Measurements from ENCODE around the gene CKS1B. TPM values are rescaled to one million over a fixed set of nuclear protein-coding genes. Genes with fewer than 3 reads are reported as not detected.

The CKS1B gene
- total RNA-seq, 1 experiment from 2014 or later = 258 TPM

DNA sequence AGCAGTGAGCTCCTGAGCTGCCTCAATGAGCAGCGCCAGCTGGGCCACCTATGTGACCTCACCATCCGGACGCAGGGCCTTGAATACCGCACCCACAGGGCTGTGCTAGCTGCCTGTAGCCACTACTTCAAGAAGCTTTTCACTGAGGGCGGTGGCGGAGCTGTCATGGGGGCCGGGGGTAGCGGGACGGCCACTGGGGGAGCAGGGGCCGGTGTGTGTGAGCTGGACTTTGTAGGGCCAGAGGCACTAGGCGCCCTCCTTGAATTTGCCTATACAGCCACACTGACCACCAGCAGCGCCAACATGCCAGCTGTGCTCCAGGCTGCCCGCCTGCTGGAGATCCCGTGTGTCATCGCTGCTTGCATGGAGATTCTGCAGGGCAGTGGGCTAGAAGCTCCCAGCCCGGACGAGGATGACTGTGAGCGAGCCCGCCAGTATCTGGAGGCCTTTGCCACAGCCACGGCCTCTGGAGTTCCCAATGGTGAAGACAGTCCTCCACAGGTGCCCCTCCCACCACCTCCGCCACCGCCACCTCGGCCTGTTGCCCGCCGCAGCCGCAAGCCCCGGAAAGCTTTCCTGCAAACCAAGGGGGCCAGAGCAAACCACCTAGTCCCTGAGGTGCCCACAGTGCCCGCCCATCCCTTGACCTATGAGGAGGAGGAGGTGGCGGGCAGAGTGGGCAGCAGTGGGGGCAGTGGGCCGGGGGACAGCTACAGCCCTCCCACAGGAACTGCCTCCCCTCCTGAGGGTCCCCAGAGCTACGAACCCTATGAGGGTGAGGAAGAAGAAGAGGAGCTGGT lies 40.4 kb downstream of the CKS1B start (continued):
- TF ChIP-seq EMX1 (CRISPR knock-in tag; IDR thresholded peaks at IDR 0.05) = no peak
- TF ChIP-seq TCF7 (CRISPR knock-in tag; IDR thresholded peaks at IDR 0.05; ENCODE audit: low read depth) = no peak
- TF ChIP-seq JAZF1 (CRISPR knock-in tag; IDR thresholded peaks at IDR 0.05) = no peak
- TF ChIP-seq, protein P1, sequence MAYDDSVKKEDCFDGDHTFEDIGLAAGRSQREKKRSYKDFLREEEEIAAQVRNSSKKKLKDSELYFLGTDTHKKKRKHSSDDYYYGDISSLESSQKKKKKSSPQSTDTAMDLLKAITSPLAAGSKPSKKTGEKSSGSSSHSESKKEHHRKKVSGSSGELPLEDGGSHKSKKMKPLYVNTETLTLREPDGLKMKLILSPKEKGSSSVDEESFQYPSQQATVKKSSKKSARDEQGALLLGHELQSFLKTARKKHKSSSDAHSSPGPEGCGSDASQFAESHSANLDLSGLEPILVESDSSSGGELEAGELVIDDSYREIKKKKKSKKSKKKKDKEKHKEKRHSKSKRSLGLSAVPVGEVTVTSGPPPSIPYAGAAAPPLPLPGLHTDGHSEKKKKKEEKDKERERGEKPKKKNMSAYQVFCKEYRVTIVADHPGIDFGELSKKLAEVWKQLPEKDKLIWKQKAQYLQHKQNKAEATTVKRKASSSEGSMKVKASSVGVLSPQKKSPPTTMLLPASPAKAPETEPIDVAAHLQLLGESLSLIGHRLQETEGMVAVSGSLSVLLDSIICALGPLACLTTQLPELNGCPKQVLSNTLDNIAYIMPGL (CRISPR knock-in tag; IDR thresholded peaks at IDR 0.05) = no peak
- no peak for TF ChIP-seq NFE2L1 (CRISPR knock-in tag; IDR thresholded peaks at IDR 0.05)

DNA sequence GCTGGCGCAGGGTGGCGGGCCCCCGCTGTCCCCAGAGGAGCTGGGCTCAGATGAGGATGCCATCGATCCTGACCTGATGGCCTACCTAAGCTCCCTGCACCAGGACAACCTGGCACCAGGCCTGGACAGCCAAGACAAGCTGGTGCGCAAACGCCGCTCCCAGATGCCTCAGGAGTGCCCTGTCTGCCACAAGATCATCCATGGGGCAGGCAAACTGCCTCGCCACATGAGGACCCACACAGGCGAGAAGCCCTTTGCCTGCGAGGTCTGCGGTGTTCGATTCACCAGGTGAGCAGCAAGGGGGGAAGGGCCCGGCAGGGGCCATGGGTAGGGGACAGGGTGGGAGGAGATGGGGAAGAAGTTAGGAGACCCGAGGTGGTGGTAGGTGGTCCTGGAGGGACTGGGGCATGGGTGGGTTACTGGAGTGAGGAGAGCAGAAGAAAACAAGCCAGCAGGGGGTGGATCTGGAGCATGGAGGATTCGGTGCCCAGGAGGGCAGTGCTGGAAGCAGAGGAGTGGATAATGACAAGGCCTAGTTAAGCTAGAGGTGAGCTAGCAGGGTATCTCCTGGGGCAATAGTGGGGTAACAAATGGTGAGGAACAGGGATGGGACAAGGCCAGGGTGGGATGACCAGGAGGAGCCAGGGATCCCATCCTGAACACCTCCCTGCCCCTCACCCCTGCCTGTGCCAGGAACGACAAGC lies 41.2 kb downstream of the CKS1B start:
- no peaks in the 10 kb centered on the region for H3K9me3 Mint-ChIP-seq
- H3K4me1 Mint-ChIP-seq = peaks cover 49% of the 10 kb centered on the region
- ChIA-PET CTCF (interaction anchor here (0.6 to 6.8 kb wide), 12 partner anchors 8 to 157 kb away, joined by 3 to 79 read pairs (median 17); partner anchors contain the start of genes ADAM15, EFNA3, EFNA4 and KRTCAP2), POLR2A (interaction anchor here (1.6 to 3.5 kb wide), 3 partner anchors 13 to 43 kb away, joined by 4 to 28 read pairs (median 22); partner anchors contain the start of gene ZBTB7B)
- TF ChIP-seq, protein P2, sequence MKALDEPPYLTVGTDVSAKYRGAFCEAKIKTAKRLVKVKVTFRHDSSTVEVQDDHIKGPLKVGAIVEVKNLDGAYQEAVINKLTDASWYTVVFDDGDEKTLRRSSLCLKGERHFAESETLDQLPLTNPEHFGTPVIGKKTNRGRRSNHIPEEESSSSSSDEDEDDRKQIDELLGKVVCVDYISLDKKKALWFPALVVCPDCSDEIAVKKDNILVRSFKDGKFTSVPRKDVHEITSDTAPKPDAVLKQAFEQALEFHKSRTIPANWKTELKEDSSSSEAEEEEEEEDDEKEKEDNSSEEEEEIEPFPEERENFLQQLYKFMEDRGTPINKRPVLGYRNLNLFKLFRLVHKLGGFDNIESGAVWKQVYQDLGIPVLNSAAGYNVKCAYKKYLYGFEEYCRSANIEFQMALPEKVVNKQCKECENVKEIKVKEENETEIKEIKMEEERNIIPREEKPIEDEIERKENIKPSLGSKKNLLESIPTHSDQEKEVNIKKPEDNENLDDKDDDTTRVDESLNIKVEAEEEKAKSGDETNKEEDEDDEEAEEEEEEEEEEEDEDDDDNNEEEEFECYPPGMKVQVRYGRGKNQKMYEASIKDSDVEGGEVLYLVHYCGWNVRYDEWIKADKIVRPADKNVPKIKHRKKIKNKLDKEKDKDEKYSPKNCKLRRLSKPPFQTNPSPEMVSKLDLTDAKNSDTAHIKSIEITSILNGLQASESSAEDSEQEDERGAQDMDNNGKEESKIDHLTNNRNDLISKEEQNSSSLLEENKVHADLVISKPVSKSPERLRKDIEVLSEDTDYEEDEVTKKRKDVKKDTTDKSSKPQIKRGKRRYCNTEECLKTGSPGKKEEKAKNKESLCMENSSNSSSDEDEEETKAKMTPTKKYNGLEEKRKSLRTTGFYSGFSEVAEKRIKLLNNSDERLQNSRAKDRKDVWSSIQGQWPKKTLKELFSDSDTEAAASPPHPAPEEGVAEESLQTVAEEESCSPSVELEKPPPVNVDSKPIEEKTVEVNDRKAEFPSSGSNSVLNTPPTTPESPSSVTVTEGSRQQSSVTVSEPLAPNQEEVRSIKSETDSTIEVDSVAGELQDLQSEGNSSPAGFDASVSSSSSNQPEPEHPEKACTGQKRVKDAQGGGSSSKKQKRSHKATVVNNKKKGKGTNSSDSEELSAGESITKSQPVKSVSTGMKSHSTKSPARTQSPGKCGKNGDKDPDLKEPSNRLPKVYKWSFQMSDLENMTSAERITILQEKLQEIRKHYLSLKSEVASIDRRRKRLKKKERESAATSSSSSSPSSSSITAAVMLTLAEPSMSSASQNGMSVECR (CRISPR knock-in tag; IDR thresholded peaks at IDR 0.05; ENCODE audit: borderline replicate concordance) = no peak
- TF ChIP-seq FOXP1 (CRISPR knock-in tag; IDR thresholded peaks at IDR 0.05; ENCODE audit: borderline replicate concordance) = 0 out of 2 replicates have a peak, but pooled peaks have one; percentile 15
- DNase-seq (ENCODE audit: low spot score) (no peak), ATAC-seq (no peak)
- peaks cover 8% of the 10 kb centered on the region; the same call in 1 of the 2 replicates for H3K36me3 Mint-ChIP-seq
- no peak overlapping the region for H3K4me3 Mint-ChIP-seq
- peaks cover 4% of the 10 kb centered on the region; the same call in 1 of the 2 replicates for H3K27me3 Mint-ChIP-seq (ENCODE audit: low read depth)
- H3K27ac Mint-ChIP-seq = 0 out of 2 replicates have a peak overlapping the region, but pooled peaks have one; percentile 41

DNA sequence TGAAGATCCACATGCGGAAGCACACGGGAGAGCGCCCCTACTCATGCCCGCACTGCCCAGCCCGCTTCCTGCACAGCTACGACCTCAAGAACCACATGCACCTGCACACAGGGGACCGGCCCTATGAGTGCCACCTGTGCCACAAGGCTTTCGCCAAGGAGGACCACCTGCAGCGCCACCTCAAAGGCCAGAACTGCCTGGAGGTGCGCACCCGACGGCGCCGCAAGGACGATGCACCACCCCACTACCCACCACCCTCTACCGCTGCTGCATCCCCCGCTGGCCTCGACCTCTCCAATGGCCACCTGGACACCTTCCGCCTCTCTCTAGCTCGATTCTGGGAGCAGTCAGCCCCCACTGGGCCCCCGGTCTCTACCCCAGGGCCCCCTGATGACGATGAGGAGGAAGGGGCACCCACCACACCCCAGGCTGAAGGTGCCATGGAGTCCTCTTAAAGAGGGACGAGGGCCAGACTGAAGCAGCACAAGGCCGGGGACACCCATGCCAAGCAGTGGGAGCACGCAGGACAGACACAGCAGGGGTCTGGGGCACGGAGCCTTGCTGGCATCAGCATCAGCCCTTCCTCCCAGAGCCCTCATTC lies 41.9 kb downstream of the CKS1B start:
- H3K4me1 Mint-ChIP-seq = peaks cover 45% of the 10 kb centered on the region
- DNase-seq (ENCODE audit: low spot score) = no peak
- no peaks in the 10 kb centered on the region for H3K9me3 Mint-ChIP-seq
- H3K36me3 Mint-ChIP-seq = peaks cover 8% of the 10 kb centered on the region; the same call in 1 of the 2 replicates
- H3K4me3 Mint-ChIP-seq = peak overlapping the region; percentile 60; the same call in 1 of the 2 replicates
- no peak for ATAC-seq
- peaks cover 4% of the 10 kb centered on the region; the same call in 1 of the 2 replicates for H3K27me3 Mint-ChIP-seq (ENCODE audit: low read depth)
- no peak for TF ChIP-seq SP1 (CRISPR knock-in tag; conservative IDR thresholded peaks at IDR 0.05)
- 0 out of 2 replicates have a peak, but pooled peaks have one; percentile 60 for TF ChIP-seq ZNF138 (CRISPR knock-in tag; conservative IDR thresholded peaks at IDR 0.05)
- CTCF ChIA-PET = interaction anchor here (0.8 to 6.8 kb wide), 26 partner anchors 9 to 157 kb away, joined by 4 to 79 read pairs (median 14); partner anchors contain the start of genes ADAM15, DCST1, DCST2 and EFNA3
- H3K27ac Mint-ChIP-seq = no peak overlapping the region; the same call in 1 of the 2 replicates
- POLR2A ChIA-PET = interaction anchor here (0.6 to 3.5 kb wide), 9 partner anchors 13 to 449 kb away, joined by 3 to 28 read pairs (median 4); partner anchors contain the start of genes CHRNB2, FLAD1, SHC1 and ZBTB7B
